GM12873 (cell line): ENCODE measurements around the gene TRMT44.

ENCODE experiments used
- CTCF ChIP-seq: IDR thresholded peaks from 2 replicates; pipeline ENCODE4 v1.5.1; 2012; ENCODE audit warnings: low read depth, mild to moderate bottlenecking, moderate library complexity, low read length, control low read depth; ENCODE audit not compliant: insufficient read depth; ENCODE audit errors: missing control alignments

TRMT44 gene

GRCh38 chr4:8502371-8502770 is 61.8 kb downstream of the TRMT44 start:
- no peak for TF ChIP-seq CTCF

GRCh38 chr4:8502836-8503585 is 62.4 kb downstream of the TRMT44 start:
- no peak for TF ChIP-seq CTCF

GRCh38 chr4:8503801-8504200 is 63.2 kb downstream of the TRMT44 start:
- TF ChIP-seq CTCF = no peak

GRCh38 chr4:8504279-8505007 is 63.9 kb downstream of the TRMT44 start:
- no peak for TF ChIP-seq CTCF

- TF ChIP-seq CTCF = no peak
Measured at GRCh38 chr4:8505229-8505628, 64.7 kb downstream of the TRMT44 start.

GRCh38 chr4:8506006-8506372 is 65.4 kb downstream of the TRMT44 start:
- no peak for TF ChIP-seq CTCF

GRCh38 chr4:8506373-8507195 is 66.0 kb downstream of the TRMT44 start:
- TF ChIP-seq CTCF = no peak
